ENCODE measurements around the gene C16orf54. TPM values are rescaled to one million over a fixed set of nuclear protein-coding genes. Genes with fewer than 3 reads are reported as not detected.
"Not testable (repeated sequence)": the region's sequence is repeated elsewhere in the genome, so short reads cannot be mapped to it uniquely, and the experiment has no call there.

Gene C16orf54
- total RNA-seq, 4 donors from 2014 or later = 0.32 to 2.7 (median 1.3) TPM

- Histone ChIP-seq H3K27ac (no peak overlapping the region), H3K36me3 (no peaks in the 10 kb centered on the region), H3K27me3 (no peaks in the 10 kb centered on the region), H3K9me3 (no peaks in the 10 kb centered on the region), H3K4me1 (no peaks in the 10 kb centered on the region), H3K4me3 (no peak overlapping the region)
- ATAC-seq = no peak
- TF ChIP-seq POLR2A (IDR thresholded peaks at IDR 0.05) (no peak), POLR2AphosphoS5 (IDR thresholded peaks at IDR 0.05) (no peak), EP300 (IDR thresholded peaks at IDR 0.05) (no peak), CTCF (IDR thresholded peaks at IDR 0.05) (no peak)
- WGBS, 2 donors (ENCODE audit: low coverage in 1 of 2) = 83 to 97% methylated on average over 3 to 5 of the region's 7 CpGs
Observed at GRCh38 chr16:29717113-29717512, 28.7 kb downstream of the C16orf54 start.

- no peaks in the 10 kb centered on the region for H3K9me3 ChIP-seq
- H3K27me3 ChIP-seq = no peaks in the 10 kb centered on the region
- H3K4me1 ChIP-seq = peaks cover 0 to 7% (median 0%) of the 10 kb centered on the region in 3 donors
- 10 to 18% methylated on average over 1 of the region's 1 CpG for WGBS, 2 donors (ENCODE audit: low coverage in 1 of 2)
- TF ChIP-seq EP300 (IDR thresholded peaks at IDR 0.05) = no peak
- H3K27ac ChIP-seq = no peak overlapping the region
- H3K4me3 ChIP-seq = no peak overlapping the region
- no peaks in the 10 kb centered on the region for H3K36me3 ChIP-seq
- ATAC-seq = no peak
Observed at GRCh38 chr16:29714972-29715371, 30.8 kb downstream of the C16orf54 start.

- ATAC-seq = no peak
- TF ChIP-seq POLR2AphosphoS5 (IDR thresholded peaks at IDR 0.05) (no peak), POLR2A (IDR thresholded peaks at IDR 0.05) (no peak), EP300 (IDR thresholded peaks at IDR 0.05) (no peak), CTCF (IDR thresholded peaks at IDR 0.05) (no peak)
- Histone ChIP-seq H3K27ac (no peak overlapping the region), H3K4me1 (peaks cover 0 to 8% (median 0%) of the 10 kb centered on the region in 3 donors), H3K36me3 (no peaks in the 10 kb centered on the region), H3K27me3 (no peaks in the 10 kb centered on the region), H3K4me3 (no peak overlapping the region), H3K9me3 (no peaks in the 10 kb centered on the region)
- WGBS, 2 donors (ENCODE audit: low coverage in 1 of 2) = 70 to 74% methylated on average over 2 of the region's 2 CpGs
Observed at GRCh38 chr16:29714396-29714795, 31.4 kb downstream of the C16orf54 start.

GRCh38 chr16:29712809-29713208, 33.0 kb downstream of the C16orf54 start:
- TF ChIP-seq CTCF (IDR thresholded peaks at IDR 0.05) (no peak), POLR2A (IDR thresholded peaks at IDR 0.05) (no peak), POLR2AphosphoS5 (IDR thresholded peaks at IDR 0.05) (no peak), EP300 (IDR thresholded peaks at IDR 0.05) (no peak)
- WGBS, 2 donors (ENCODE audit: low coverage in 1 of 2) = 75 to 80% methylated on average over 2 to 4 of the region's 4 CpGs

GRCh38 chr16:29710227-29711219, 35.3 kb downstream of the C16orf54 start:
- no peaks in the 10 kb centered on the region for H3K27me3 ChIP-seq
- H3K4me3 ChIP-seq = no peak overlapping the region
- no peaks in the 10 kb centered on the region for H3K9me3 ChIP-seq
- peaks cover 0 to 8% (median 0%) of the 10 kb centered on the region in 3 donors for H3K4me1 ChIP-seq
- peak; percentile 78 for ATAC-seq
- TF ChIP-seq EP300 (IDR thresholded peaks at IDR 0.05) (no peak), POLR2A (IDR thresholded peaks at IDR 0.05) (no peak), CTCF (IDR thresholded peaks at IDR 0.05) (peak; percentile 48 to 72 (median 63)), POLR2AphosphoS5 (IDR thresholded peaks at IDR 0.05) (no peak)
- H3K36me3 ChIP-seq = no peaks in the 10 kb centered on the region
- no peak overlapping the region for H3K27ac ChIP-seq
- 44 to 53% methylated on average over 16 to 17 of the region's 17 CpGs for whole genome bisulfite sequencing, 2 donors (ENCODE audit: low coverage in 1 of 2)

More at GRCh38 chr16:29712809-29713208, 33.0 kb downstream of the C16orf54 start:
- Histone ChIP-seq H3K27ac (no peak overlapping the region), H3K9me3 (no peaks in the 10 kb centered on the region), H3K27me3 (no peaks in the 10 kb centered on the region), H3K4me1 (peaks cover 0 to 8% (median 0%) of the 10 kb centered on the region in 3 donors), H3K36me3 (no peaks in the 10 kb centered on the region), H3K4me3 (no peak overlapping the region)
- no peak for ATAC-seq

- H3K4me1 ChIP-seq, H3K27me3 ChIP-seq, H3K36me3 ChIP-seq, ATAC-seq, H3K27ac ChIP-seq, H3K9me3 ChIP-seq, H3K4me3 ChIP-seq: not testable (repeated sequence)
- WGBS, 2 donors (ENCODE audit: low coverage in 1 of 2) = 46 to 61% methylated on average over 4 to 6 of the region's 6 CpGs
Observed at GRCh38 chr16:29709657-29710056, 36.1 kb downstream of the C16orf54 start.
